Umbilical cord (tissue), 2 donors: ENCODE data around the gene TAMM41. TPM values are rescaled to one million over a fixed set of nuclear protein-coding genes. Genes with fewer than 3 reads are reported as not detected.
"Not testable (repeated sequence)": the region's sequence is repeated elsewhere in the genome, so short reads cannot be mapped to it uniquely, and the experiment has no call there.

Experiments
- DNase-seq: peaks from one replicate; pipeline ENCODE4 v3.0.0-alpha.2; 2015; ENCODE audit warnings: low spot score
- total RNA-seq: library from RNA; depleted of rRNA; stranded (reverse); fragments of >200 nt; gene quantifications from one replicate; pipeline ENCODE4 v1.2.3, GENCODE V29; 2014; ENCODE audit warnings: low replicate concordance; ENCODE audit not compliant: insufficient read depth

Gene TAMM41
- total RNA-seq, 1 donor from 2014 or later: 22.9 TPM

GRCh38 chr3:11815111-11815510 lies 31.6 kb downstream of the TAMM41 start:
- no peak for DNase-seq

GRCh38 chr3:11814663-11815062 lies 32.0 kb downstream of the TAMM41 start:
- DNase-seq: no peak

- peak; percentile 30 for DNase-seq
Observed at GRCh38 chr3:11810276-11810675, 36.4 kb downstream of the TAMM41 start.

GRCh38 chr3:11808231-11808630 lies 38.5 kb downstream of the TAMM41 start:
- DNase-seq: peak; percentile 15

- DNase-seq: peak; percentile 22
Observed at GRCh38 chr3:11807686-11808085, 39.0 kb downstream of the TAMM41 start.

GRCh38 chr3:11805716-11806115 lies 41.0 kb downstream of the TAMM41 start:
- DNase-seq: no peak

GRCh38 chr3:11803977-11804892 lies 42.5 kb downstream of the TAMM41 start:
- DNase-seq: peak; percentile 43

GRCh38 chr3:11799791-11800190 lies 46.9 kb downstream of the TAMM41 start:
- DNase-seq: no peak

GRCh38 chr3:11794927-11795326 lies 51.8 kb downstream of the TAMM41 start:
- DNase-seq: no peak

GRCh38 chr3:11791339-11792200 lies 55.1 kb downstream of the TAMM41 start:
- DNase-seq: no peak

- no peak for DNase-seq
Observed at GRCh38 chr3:11789412-11789811, 57.3 kb downstream of the TAMM41 start.

- no peak for DNase-seq
Observed at GRCh38 chr3:11784971-11785377, 61.7 kb downstream of the TAMM41 start.

GRCh38 chr3:11780341-11780740 lies 66.3 kb downstream of the TAMM41 start:
- DNase-seq: no peak

- no peak for DNase-seq
Observed at GRCh38 chr3:11779626-11780025, 67.1 kb downstream of the TAMM41 start.

GRCh38 chr3:11778248-11778647 lies 68.4 kb downstream of the TAMM41 start:
- DNase-seq: no peak

- DNase-seq: no peak
Observed at GRCh38 chr3:11776346-11776745, 70.3 kb downstream of the TAMM41 start.

GRCh38 chr3:11775493-11775892 lies 71.2 kb downstream of the TAMM41 start:
- no peak for DNase-seq

GRCh38 chr3:11774296-11774877 lies 72.3 kb downstream of the TAMM41 start:
- peak; percentile 37 for DNase-seq

- DNase-seq: not testable (repeated sequence)
Observed at GRCh38 chr3:11771931-11772330, 74.8 kb downstream of the TAMM41 start.

GRCh38 chr3:11770477-11771391 lies 76.0 kb downstream of the TAMM41 start:
- peak; percentile 95 for DNase-seq
